ENCODE data around the gene TMEM254. TPM values are rescaled to one million over a fixed set of nuclear protein-coding genes. Genes with fewer than 3 reads are reported as not detected.

Gene TMEM254
- total and polyA plus RNA-seq, 9 of the 15 experiments (the other 6 are each of a cell fraction or from before 2014, with no cell fraction given): 0.59 to 4.7 (median 1.9) TPM

DNA sequence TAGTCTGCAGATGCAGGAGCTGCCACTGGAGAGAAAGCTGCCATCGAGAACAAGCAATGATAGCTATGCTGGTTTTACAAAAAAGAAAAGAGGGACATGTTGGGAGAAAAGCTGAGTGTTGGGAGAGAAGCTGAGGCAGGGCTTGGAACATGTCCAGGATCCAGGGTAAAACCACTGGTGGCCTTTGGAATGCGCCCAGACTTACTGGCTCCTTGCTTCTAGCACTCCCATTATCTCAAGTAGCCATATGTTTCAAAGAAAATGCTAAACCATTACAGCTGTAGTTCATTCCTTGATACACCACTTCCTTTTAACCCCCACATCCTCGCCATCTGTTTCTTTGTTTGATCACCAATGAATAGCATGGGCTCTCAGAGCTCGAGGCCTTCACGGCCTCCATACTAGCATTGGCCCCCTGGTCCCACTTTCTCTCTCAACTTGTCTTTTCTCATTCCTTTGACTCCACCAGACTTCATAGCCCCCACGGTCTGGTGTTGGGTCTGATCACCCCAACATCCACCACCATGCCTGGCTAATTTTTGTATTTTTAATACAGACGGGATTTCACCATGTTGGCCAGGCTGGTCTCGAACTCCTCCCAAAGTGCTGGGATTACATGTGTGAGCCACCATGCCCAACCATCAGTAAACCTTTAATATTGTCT lies 30.2 kb downstream of the TMEM254 start:
- CTCF ChIA-PET (ENCODE audit: low intra/inter-chr PET ratio): no interaction called here
- no peaks in the 10 kb centered on the region for H3K4me1 ChIP-seq (replicated peaks in 1 of 2; ENCODE audit: control insufficient read depth in 2 of 2, insufficient read depth in 2 of 2, low read length in 2 of 2)
- intact Hi-C loops (cut with micrococcal nuclease): no loop called here

GRCh38 chr10:80110986-80111385 lies 32.5 kb downstream of the TMEM254 start:
- no peak overlapping the region for H3K4me2 ChIP-seq (ENCODE audit: insufficient read depth, low read length)
- no TSS peak for BruUV-seq (replicated peaks)
- H3K4me3 ChIP-seq: no peak overlapping the region
- no peak overlapping the region for H3K27ac ChIP-seq (ENCODE audit: extremely low read depth, low read depth, low read length)
- peaks cover 0 to 5% of the 10 kb centered on the region in 2 experiments; a peak in 2 of 5 replicates for H3K27me3 ChIP-seq (ENCODE audit: control insufficient read depth in 2 of 2, insufficient read depth in 2 of 2, low read length in 2 of 2)
- TF ChIP-seq ZNF512 (tag; IDR thresholded peaks at IDR 0.05): no peak
- TF ChIP-seq ATF3 (IDR thresholded peaks at IDR 0.05): no peak
- TF ChIP-seq ATF3 (CRISPR knock-in tag; conservative IDR thresholded peaks at IDR 0.05): no peak
- TF ChIP-seq SMAD3 (CRISPR knock-in tag; conservative IDR thresholded peaks at IDR 0.05): no peak
- TF ChIP-seq EP300 (IDR thresholded peaks at IDR 0.05; ENCODE audit: low read length): no peak
- DNase-seq (ENCODE audit: extremely low read depth in 1 of 4, low spot score in 3 of 4) (no peak), FAIRE-seq (no peak), ATAC-seq (no peak)
- POLR2A ChIA-PET: interaction anchor here (0.6 kb wide), 1 partner anchor 945 kb away, joined by 3 read pairs; no protein-coding TSS in a partner anchor
- no peak overlapping the region for H2AFZ ChIP-seq (ENCODE audit: low read depth, low read length)
- peaks cover 2% of the 10 kb centered on the region for H3K9me3 ChIP-seq (replicated peaks; ENCODE audit: control insufficient read depth, insufficient read depth, low read depth, low read length)
- no peaks in the 10 kb centered on the region for H3K4me1 ChIP-seq (replicated peaks in 1 of 2; ENCODE audit: control insufficient read depth in 2 of 2, insufficient read depth in 2 of 2, low read length in 2 of 2)
- H3K9ac ChIP-seq (ENCODE audit: insufficient read depth in 1 of 2, low read depth in 2 of 2, low read length in 2 of 2): no peak overlapping the region
- CTCF ChIA-PET (ENCODE audit: low intra/inter-chr PET ratio): no interaction called here
- WGBS (ENCODE audit: insufficient coverage, low coverage, missing lambda C conversion rate): 50% methylated on average over 1 of the region's 1 CpG
- H3K79me2 ChIP-seq (ENCODE audit: control insufficient read depth, insufficient read depth, low read length): no peaks in the 10 kb centered on the region
- H3K9me1 ChIP-seq (ENCODE audit: control insufficient read depth, insufficient read depth, low read length): no peaks in the 10 kb centered on the region
- in situ Hi-C loops (cut with MboI): no loop called here
- no peaks in the 10 kb centered on the region for H3K36me3 ChIP-seq (ENCODE audit: control insufficient read depth, insufficient read depth, low read length)
- intact Hi-C loops (cut with micrococcal nuclease): no loop called here
- no peaks in the 10 kb centered on the region for H4K20me1 ChIP-seq (replicated peaks; ENCODE audit: control insufficient read depth, insufficient read depth, low read length)

More for the DNA sequence above, 30.2 kb downstream of the TMEM254 start:
- Histone ChIP-seq H3K4me2 (ENCODE audit: insufficient read depth, low read length) (no peak overlapping the region), H2AFZ (ENCODE audit: low read depth, low read length) (no peak overlapping the region), H3K79me2 (ENCODE audit: control insufficient read depth, insufficient read depth, low read length) (no peaks in the 10 kb centered on the region), H3K36me3 (ENCODE audit: control insufficient read depth, insufficient read depth, low read length) (no peaks in the 10 kb centered on the region), H4K20me1 (replicated peaks; ENCODE audit: control insufficient read depth, insufficient read depth, low read length) (no peaks in the 10 kb centered on the region), H3K9ac (ENCODE audit: insufficient read depth in 1 of 2, low read depth in 2 of 2, low read length in 2 of 2) (no peak overlapping the region), H3K9me1 (ENCODE audit: control insufficient read depth, insufficient read depth, low read length) (no peaks in the 10 kb centered on the region), H3K27me3 (ENCODE audit: control insufficient read depth in 2 of 2, insufficient read depth in 2 of 2, low read length in 2 of 2) (peaks cover 12 to 17% of the 10 kb centered on the region in 2 experiments; a peak in 4 of 5 replicates), H3K9me3 (replicated peaks; ENCODE audit: control insufficient read depth, insufficient read depth, low read depth, low read length) (peaks cover 2% of the 10 kb centered on the region), H3K4me3 (no peak overlapping the region), H3K27ac (ENCODE audit: extremely low read depth, low read depth, low read length) (no peak overlapping the region)
- BruUV-seq (replicated peaks): no TSS peak
- POLR2A ChIA-PET: interaction anchor here (0.9 kb wide), 1 partner anchor 7 kb away, joined by 4 read pairs; no protein-coding TSS in a partner anchor
- ATAC-seq: no peak
- 2% methylated on average over 8 of the region's 8 CpGs for WGBS (ENCODE audit: insufficient coverage, low coverage, missing lambda C conversion rate)
- TF ChIP-seq GTF2E2 (tag; IDR thresholded peaks at IDR 0.05): no peak
- peak in 1 of 2 experiments; percentile 45; a peak in 1 of 3 replicates for TF ChIP-seq CBX3 (IDR thresholded peaks at IDR 0.05; ENCODE audit: borderline replicate concordance in 1 of 2, low read length in 2 of 2)
- peak; percentile 73; the same call in 1 of the 2 replicates for TF ChIP-seq CBX5 (IDR thresholded peaks at IDR 0.05; ENCODE audit: borderline replicate concordance, low read depth)
- peak; percentile 86 for TF ChIP-seq TRIM28 (IDR thresholded peaks at IDR 0.05)
- in situ Hi-C loops (cut with MboI): no loop called here
- FAIRE-seq: no peak
- DNase-seq (ENCODE audit: extremely low read depth in 1 of 4, low spot score in 3 of 4): no peak
